Hepatocyte (in vitro differentiated cells): Measurements from ENCODE around the gene FBXL17.

Experiments used
- CTCF ChIP-seq: fragments of 200-600 bp; sonication (generic); IDR thresholded peaks from 2 replicates; pipeline ENCODE4 v1.5.1; 2016; ENCODE audit warnings: antibody characterized with exemption, mild to moderate bottlenecking; ENCODE audit not compliant: poor library complexity
- EZH2 ChIP-seq: fragments of 200-600 bp; sonication (generic); IDR thresholded peaks from 2 replicates; pipeline ENCODE4 v1.6.1; 2016; ENCODE audit warnings: antibody characterized with exemption, mild to moderate bottlenecking, borderline replicate concordance
- EZH2phosphoT487 ChIP-seq: fragments of 200-600 bp; sonication (generic); IDR thresholded peaks from one replicate; pipeline ENCODE4 v1.6.1; 2018; ENCODE audit warnings: antibody characterized with exemption, mild to moderate bottlenecking, low read depth, moderate library complexity; ENCODE audit not compliant: unreplicated experiment, severe bottlenecking

DNA sequence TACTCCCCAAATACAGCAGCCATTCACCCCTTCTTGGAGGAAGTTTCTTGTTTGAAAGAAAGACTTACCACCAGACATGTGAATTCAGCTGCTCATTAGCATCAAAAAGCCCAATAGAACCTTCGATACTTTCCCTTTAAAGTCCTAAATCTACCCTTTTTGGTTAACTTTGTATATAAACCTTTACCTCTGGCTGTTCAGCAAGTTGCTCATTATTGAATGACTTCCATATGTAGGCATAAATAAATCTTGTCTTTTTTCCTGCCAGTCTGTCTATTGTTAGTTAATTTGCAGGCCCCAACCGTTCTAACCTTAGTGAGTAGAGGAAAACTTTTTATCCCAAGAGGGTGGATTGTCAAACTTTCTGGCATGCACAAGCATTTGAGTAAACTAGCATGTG, 27.9 kb upstream of the FBXL17 start:
- TF ChIP-seq CTCF (no peak), EZH2phosphoT487 (no peak), EZH2 (no peak)
